GM06990 (cell line): ENCODE results near the gene PPP1R11.
"Not testable (repeated sequence)": the region's sequence is repeated elsewhere in the genome, so short reads cannot be mapped to it uniquely, and the experiment has no call there.

Source experiments
- DNase-seq: peaks from one replicate; pipeline ENCODE4 v3.0.0-alpha.2; 2011; ENCODE audit not compliant: insufficient read length; ENCODE audit errors: extremely low read depth
- H3K27me3 ChIP-seq: replicated peaks from 2 replicates; pipeline ENCODE4 v1.6.0; 2011; ENCODE audit warnings: low read length; ENCODE audit not compliant: control insufficient read depth, insufficient read depth
- H3K36me3 ChIP-seq: 2 replicates; pipeline ENCODE4 v1.5.1; 2011; ENCODE audit warnings: low read length; ENCODE audit not compliant: control insufficient read depth, insufficient read depth
- H3K4me3 ChIP-seq: replicated peaks from 2 replicates; pipeline ENCODE4 v1.5.1; 2011; ENCODE audit warnings: low read depth, mild to moderate bottlenecking, control low read depth, low read length
- TF ChIP-seq, protein P1 (sequence below): IDR thresholded peaks from 2 replicates; pipeline ENCODE4 v1.5.1; 2011; ENCODE audit warnings: low read length, control low read depth, mild to moderate bottlenecking, inconsistent platforms; ENCODE audit not compliant: insufficient read depth, poor library complexity, severe bottlenecking

PPP1R11 gene

DNA sequence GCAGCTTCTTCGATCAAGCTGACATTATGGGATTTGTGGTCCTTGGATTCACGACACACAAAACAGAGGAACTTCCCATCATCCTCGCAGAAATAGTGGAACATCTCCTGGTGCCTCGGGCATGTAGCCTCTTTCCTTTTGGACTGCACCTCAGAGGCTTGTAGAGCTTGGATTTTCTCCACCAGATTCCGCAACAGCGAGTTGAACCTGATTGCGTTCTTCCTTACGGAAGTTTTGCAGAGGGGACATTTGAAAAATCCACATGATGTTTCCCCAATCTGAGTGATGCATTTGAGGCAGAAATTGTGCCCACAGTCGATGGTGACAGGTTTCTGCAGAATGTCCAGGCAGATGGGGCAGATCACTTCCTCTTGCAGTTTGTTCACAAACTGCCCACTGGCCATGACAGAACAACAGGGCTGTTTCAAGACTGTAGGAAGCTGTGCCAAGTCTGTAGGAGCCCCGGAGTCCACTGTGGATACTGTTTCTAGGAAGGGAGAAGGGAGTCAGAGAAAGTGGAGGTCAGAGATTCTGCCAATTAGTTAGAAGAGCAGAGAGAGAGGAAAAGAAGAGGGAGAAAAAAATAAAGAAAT lies 45.5 kb downstream of the PPP1R11 start:
- no peaks in the 10 kb centered on the region for H3K36me3 ChIP-seq
- no peak overlapping the region for H3K4me3 ChIP-seq
- no peak for DNase-seq
- TF ChIP-seq, protein P1, sequence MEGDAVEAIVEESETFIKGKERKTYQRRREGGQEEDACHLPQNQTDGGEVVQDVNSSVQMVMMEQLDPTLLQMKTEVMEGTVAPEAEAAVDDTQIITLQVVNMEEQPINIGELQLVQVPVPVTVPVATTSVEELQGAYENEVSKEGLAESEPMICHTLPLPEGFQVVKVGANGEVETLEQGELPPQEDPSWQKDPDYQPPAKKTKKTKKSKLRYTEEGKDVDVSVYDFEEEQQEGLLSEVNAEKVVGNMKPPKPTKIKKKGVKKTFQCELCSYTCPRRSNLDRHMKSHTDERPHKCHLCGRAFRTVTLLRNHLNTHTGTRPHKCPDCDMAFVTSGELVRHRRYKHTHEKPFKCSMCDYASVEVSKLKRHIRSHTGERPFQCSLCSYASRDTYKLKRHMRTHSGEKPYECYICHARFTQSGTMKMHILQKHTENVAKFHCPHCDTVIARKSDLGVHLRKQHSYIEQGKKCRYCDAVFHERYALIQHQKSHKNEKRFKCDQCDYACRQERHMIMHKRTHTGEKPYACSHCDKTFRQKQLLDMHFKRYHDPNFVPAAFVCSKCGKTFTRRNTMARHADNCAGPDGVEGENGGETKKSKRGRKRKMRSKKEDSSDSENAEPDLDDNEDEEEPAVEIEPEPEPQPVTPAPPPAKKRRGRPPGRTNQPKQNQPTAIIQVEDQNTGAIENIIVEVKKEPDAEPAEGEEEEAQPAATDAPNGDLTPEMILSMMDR: no peak
- H3K27me3 ChIP-seq: no peaks in the 10 kb centered on the region

DNA sequence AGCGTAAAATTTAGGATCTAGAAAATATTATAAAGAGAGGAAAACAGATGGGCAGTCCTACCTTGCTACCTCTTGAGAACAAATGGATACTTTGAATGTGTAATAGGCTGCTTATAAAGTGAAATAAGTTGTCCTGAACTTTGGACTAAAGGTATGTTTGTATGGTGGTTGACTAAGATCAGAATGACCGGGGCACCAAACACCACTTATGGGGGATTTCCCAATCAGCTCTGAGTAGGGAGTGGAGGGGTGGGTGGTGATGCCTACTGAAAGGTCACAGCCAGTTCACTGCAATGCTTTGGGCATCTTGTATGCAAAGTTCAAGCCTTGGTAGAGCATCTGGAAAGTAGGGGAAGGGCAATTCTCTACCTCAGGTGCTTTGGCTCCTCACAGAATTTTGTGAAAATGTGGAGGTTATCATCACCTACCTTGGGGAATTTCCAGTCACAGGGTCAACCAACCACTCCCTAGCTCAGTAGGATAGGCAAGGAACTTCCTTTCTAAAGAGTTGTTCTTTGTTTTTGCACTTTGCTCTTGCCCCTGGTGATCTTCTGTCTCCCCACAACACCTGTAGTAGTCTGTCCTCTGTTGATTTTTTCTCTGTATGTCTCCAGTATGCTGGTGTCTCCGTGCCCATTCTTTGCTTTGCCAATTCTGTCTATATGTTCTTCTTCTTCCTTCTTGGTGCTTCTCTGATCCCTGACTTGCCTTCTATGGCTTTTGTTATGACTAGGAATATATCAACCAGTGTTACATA lies 46.2 kb downstream of the PPP1R11 start, which contains the start of gene TRIM31:
TRIM31 (minus strand) TSS at position 88 of the 757 bp plus-strand sequence. CDS start 285 bp downstream, outside the sequence.
- DNase-seq: no peak
- Histone ChIP-seq H3K36me3 (no peaks in the 10 kb centered on the region), H3K27me3 (no peaks in the 10 kb centered on the region), H3K4me3 (no peak within 1 kb of the TSS)
- TF ChIP-seq, protein P1: no peak

DNA sequence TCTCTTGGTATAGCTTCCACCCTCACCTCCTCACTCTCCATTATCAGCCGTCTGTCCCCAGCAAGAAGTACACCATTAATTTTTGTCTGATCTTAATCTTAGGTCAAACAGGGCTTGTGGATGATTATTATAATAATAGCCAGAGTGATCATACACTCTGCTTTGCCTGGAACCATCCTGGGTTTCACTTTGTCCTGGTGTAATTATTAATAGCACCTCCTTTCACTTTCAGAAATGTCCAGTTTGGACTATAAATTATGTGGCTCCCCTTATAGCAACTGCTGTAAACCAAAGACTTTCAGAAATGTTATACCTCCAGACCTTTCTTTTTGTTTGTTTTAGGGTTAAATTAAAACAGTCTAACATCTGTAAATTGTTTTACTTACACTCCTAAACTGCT lies 46.8 kb downstream of the PPP1R11 start:
- TF ChIP-seq, protein P1: no peak
- no peaks in the 10 kb centered on the region for H3K36me3 ChIP-seq
- no peak for DNase-seq
- no peak overlapping the region for H3K4me3 ChIP-seq
- H3K27me3 ChIP-seq: no peaks in the 10 kb centered on the region

DNA sequence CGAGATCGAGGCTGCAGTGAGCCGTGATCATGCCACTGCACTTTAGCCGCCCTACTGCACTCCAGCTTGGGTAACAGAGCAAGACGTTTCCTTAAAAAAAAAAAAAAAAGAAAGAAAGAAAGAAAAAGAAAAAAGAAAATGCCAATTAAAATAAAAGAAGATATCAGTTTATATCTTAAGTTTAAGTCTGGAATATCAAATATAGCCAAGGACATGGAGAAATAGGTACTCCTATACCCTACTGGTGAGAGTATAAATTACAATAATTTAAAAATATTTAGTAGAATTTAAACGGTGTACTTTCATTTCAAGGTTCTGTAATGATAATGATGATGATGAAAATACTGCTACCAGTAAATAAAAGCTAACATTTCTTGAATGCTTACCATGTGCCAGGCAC lies 49.7 kb downstream of the PPP1R11 start:
- H3K4me3 ChIP-seq: no peak overlapping the region
- no peak for DNase-seq
- TF ChIP-seq, protein P1: no peak
- H3K27me3 ChIP-seq: no peaks in the 10 kb centered on the region; the same call in 1 of the 2 replicates
- no peaks in the 10 kb centered on the region for H3K36me3 ChIP-seq

DNA sequence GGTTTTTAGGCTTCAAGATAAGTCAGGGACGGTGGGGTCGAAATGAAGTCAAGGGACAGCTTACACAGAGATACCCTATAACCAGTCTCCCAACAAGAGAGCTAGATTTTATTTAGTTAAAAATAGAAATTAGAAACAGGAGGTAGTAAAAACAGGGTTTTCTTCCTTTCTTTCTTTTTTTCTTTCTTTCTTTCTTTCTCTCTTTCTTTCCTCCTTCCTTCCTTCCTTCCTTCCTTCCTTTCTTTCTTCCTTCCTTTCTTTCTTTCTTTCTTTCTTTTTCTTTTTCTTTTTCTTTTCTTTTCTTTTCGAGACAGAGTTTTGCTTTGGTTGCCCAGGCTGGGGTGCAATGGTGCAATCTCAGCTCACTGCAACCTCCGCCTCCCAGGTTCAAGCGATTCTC lies 51.7 kb downstream of the PPP1R11 start:
- DNase-seq, H3K36me3 ChIP-seq, H3K4me3 ChIP-seq, H3K27me3 ChIP-seq: not testable (repeated sequence)
